H1 (cell line): ENCODE data around the gene LIPM.

ENCODE experiments used
- CEBPB ChIP-seq: IDR thresholded peaks from 2 replicates; pipeline ENCODE4 v1.6.1; 2012; ENCODE audit warnings: low read depth, low read length
- CHD2 ChIP-seq: IDR thresholded peaks from 2 replicates; pipeline ENCODE4 v1.6.1; 2012; ENCODE audit warnings: low read length, improper control_type of control experiment
- GABPA ChIP-seq: IDR thresholded peaks from 2 replicates; pipeline ENCODE4 v1.6.1; 2011; ENCODE audit warnings: mild to moderate bottlenecking, low read length, moderate library complexity, borderline replicate concordance; ENCODE audit not compliant: insufficient read depth
- HDAC2 ChIP-seq, 2 experiments: fragments of 300-600 bp in 1 of 2; sonication (generic) in 1 of 2; IDR thresholded peaks; 2 replicates each; pipeline ENCODE4 v1.6.1; 2011 to 2012; ENCODE audit warnings: low read depth in 2 of 2, low read length in 2 of 2, mild to moderate bottlenecking in 2 of 2, moderate library complexity in 2 of 2, borderline replicate concordance in 1 of 2, inconsistent platforms in 1 of 2
- JUND ChIP-seq: IDR thresholded peaks from 2 replicates; pipeline ENCODE4 v1.6.1; 2011; ENCODE audit warnings: mild to moderate bottlenecking, improper control_type of control experiment, low read length
- POLR2A ChIP-seq, 2 experiments: IDR thresholded peaks; 1 replicate in 1 of 2; 2 replicates in 1 of 2; pipeline ENCODE4 v1.6.1; 2011; ENCODE audit warnings: low read depth in 2 of 2, low read length in 2 of 2, mild to moderate bottlenecking in 2 of 2; ENCODE audit errors: control extremely low read depth in 1 of 2
- RAD21 ChIP-seq, 2 experiments: IDR thresholded peaks in 1 of 2; conservative IDR thresholded peaks in 1 of 2; 2 replicates each; pipeline ENCODE4 v1.6.1; 2011; ENCODE audit warnings: low read depth in 2 of 2, low read length in 2 of 2, improper control_type of control experiment in 1 of 2, inconsistent platforms in 1 of 2, mild to moderate bottlenecking in 1 of 2, moderate library complexity in 1 of 2
- ZNF274 ChIP-seq: IDR thresholded peaks from 2 replicates; pipeline ENCODE4 v1.7.0; 2012; ENCODE audit warnings: low read length, borderline replicate concordance; ENCODE audit errors: extremely low read depth
- TF ChIP-seq, protein P1 (sequence below), 3 experiments: IDR thresholded peaks; 1 replicate in 2 of 3; 2 replicates in 1 of 3; pipeline versions ENCODE4 v1.5.1 to v1.6.1; 2011; ENCODE audit warnings: low read length in 3 of 3, mild to moderate bottlenecking in 3 of 3, inconsistent platforms in 2 of 3, low read depth in 1 of 3, moderate library complexity in 1 of 3; ENCODE audit not compliant: insufficient read depth in 1 of 3; ENCODE audit errors: control extremely low read depth in 1 of 3
- TF ChIP-seq, protein P2 (sequence below): IDR thresholded peaks from 2 replicates; pipeline ENCODE4 v1.6.1; 2012; ENCODE audit warnings: low read length, inconsistent platforms

DNA sequence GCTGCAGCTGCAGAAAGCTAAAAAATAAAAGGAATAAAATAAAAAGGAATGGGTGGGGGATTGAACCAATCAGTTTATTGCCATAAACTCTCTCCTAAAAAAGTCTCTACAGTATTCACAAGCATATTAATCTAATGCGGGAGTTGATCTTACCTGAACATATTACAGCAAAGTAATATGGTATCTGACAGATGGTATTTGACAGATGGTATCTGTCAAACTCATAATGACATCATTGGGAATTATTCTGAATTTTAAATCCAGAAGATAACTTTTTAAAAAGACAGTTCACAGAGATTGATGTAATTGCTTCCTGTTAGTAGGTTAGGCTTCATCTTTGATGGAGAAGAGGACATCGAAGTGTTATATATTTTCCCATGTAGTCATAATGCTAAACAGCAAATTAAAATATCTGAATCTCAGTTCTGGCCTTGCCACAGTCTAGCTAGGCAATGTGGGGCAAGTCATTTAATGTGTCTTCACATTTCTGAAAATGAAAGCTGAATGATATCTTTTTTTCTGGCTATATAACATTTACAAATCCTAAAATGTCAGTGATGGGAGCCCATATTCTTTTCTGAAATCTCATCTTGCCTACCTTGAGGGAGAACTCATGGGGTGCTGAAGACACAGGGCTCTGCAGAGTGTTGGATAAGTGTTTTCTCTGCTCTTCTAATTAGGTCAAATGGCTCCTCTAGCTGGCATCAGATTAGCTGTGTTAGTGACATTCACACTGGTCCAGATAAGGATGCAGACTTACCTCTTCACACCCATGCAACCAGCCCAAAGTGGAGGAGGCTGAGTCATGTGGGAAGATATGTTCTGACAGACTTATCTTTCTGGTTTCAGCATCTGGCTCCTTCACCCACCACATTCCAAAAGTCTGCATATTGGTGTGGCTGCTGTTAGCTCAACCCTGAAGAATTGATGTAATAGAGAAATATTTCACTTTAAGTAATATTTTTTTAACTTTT, 2.1 kb upstream of the LIPM start:
- TF ChIP-seq, protein P1, sequence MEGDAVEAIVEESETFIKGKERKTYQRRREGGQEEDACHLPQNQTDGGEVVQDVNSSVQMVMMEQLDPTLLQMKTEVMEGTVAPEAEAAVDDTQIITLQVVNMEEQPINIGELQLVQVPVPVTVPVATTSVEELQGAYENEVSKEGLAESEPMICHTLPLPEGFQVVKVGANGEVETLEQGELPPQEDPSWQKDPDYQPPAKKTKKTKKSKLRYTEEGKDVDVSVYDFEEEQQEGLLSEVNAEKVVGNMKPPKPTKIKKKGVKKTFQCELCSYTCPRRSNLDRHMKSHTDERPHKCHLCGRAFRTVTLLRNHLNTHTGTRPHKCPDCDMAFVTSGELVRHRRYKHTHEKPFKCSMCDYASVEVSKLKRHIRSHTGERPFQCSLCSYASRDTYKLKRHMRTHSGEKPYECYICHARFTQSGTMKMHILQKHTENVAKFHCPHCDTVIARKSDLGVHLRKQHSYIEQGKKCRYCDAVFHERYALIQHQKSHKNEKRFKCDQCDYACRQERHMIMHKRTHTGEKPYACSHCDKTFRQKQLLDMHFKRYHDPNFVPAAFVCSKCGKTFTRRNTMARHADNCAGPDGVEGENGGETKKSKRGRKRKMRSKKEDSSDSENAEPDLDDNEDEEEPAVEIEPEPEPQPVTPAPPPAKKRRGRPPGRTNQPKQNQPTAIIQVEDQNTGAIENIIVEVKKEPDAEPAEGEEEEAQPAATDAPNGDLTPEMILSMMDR (IDR thresholded peaks at IDR 0.05; ENCODE audit: control extremely low read depth in 1 of 3, insufficient read depth in 1 of 3, low read depth in 1 of 3, low read length in 3 of 3): no peak
- TF ChIP-seq CHD2: no peak
- TF ChIP-seq GABPA: no peak
- TF ChIP-seq, protein P2, sequence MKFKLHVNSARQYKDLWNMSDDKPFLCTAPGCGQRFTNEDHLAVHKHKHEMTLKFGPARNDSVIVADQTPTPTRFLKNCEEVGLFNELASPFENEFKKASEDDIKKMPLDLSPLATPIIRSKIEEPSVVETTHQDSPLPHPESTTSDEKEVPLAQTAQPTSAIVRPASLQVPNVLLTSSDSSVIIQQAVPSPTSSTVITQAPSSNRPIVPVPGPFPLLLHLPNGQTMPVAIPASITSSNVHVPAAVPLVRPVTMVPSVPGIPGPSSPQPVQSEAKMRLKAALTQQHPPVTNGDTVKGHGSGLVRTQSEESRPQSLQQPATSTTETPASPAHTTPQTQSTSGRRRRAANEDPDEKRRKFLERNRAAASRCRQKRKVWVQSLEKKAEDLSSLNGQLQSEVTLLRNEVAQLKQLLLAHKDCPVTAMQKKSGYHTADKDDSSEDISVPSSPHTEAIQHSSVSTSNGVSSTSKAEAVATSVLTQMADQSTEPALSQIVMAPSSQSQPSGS: no peak
- TF ChIP-seq POLR2A (IDR thresholded peaks at IDR 0.05; ENCODE audit: control extremely low read depth in 1 of 2, low read depth in 2 of 2, low read length in 2 of 2): no peak
- TF ChIP-seq JUND: no peak
- no peak for TF ChIP-seq ZNF274
- TF ChIP-seq RAD21 (IDR thresholded peaks at IDR 0.05 in 1 of 2, conservative IDR thresholded peaks at IDR 0.05 in 1 of 2; ENCODE audit: low read depth in 2 of 2, low read length in 2 of 2): no peak
- TF ChIP-seq CEBPB: no peak
- no peak for TF ChIP-seq HDAC2 (IDR thresholded peaks at IDR 0.05; ENCODE audit: borderline replicate concordance in 1 of 2, low read depth in 2 of 2, low read length in 2 of 2)
